ENCODE measurements around the gene LRIG3.

The LRIG3 gene

GRCh38 chr12:58943079-58943478, 22.8 kb upstream of the LRIG3 start:
- DNase-seq (ENCODE audit: low read depth), result no peak
- TF ChIP-seq CTCF (conservative IDR thresholded peaks at IDR 0.05; ENCODE audit: low read depth, low read length), result no peak
- H3K4me3 ChIP-seq (ENCODE audit: low read depth, low read length), result no peak overlapping the region

GRCh38 chr12:58942345-58942744, 22.0 kb upstream of the LRIG3 start:
- no peak overlapping the region for H3K4me3 ChIP-seq (ENCODE audit: low read depth, low read length)
- no peak for DNase-seq (ENCODE audit: low read depth)
- TF ChIP-seq CTCF (conservative IDR thresholded peaks at IDR 0.05; ENCODE audit: low read depth, low read length), result no peak

GRCh38 chr12:58939399-58940100, 19.2 kb upstream of the LRIG3 start:
- no peak overlapping the region for H3K4me3 ChIP-seq (ENCODE audit: low read depth, low read length)
- DNase-seq (ENCODE audit: low read depth), result no peak
- no peak for TF ChIP-seq CTCF (conservative IDR thresholded peaks at IDR 0.05; ENCODE audit: low read depth, low read length)

GRCh38 chr12:58938440-58938839, 18.1 kb upstream of the LRIG3 start:
- no peak overlapping the region for H3K4me3 ChIP-seq (ENCODE audit: low read depth, low read length)
- no peak for TF ChIP-seq CTCF (conservative IDR thresholded peaks at IDR 0.05; ENCODE audit: low read depth, low read length)
- no peak for DNase-seq (ENCODE audit: low read depth)

GRCh38 chr12:58934528-58934927, 14.2 kb upstream of the LRIG3 start:
- no peak overlapping the region for H3K4me3 ChIP-seq (ENCODE audit: low read depth, low read length)
- no peak for TF ChIP-seq CTCF (conservative IDR thresholded peaks at IDR 0.05; ENCODE audit: low read depth, low read length)
- DNase-seq (ENCODE audit: low read depth), result no peak

GRCh38 chr12:58932806-58933681, 12.7 kb upstream of the LRIG3 start:
- DNase-seq (ENCODE audit: low read depth), result peak; percentile 57
- H3K4me3 ChIP-seq (ENCODE audit: low read depth, low read length), result no peak overlapping the region

More at GRCh38 chr12:58932806-58933681, 12.7 kb upstream of the LRIG3 start:
- no peak for TF ChIP-seq CTCF (conservative IDR thresholded peaks at IDR 0.05; ENCODE audit: low read depth, low read length)

Data from choroid plexus epithelial cell (primary cell).